GM18861 (cell line): ENCODE data around the gene CIROP.

Source experiments
- ATAC-seq: cut with Tn5 transposase; IDR thresholded peaks from one replicate; pipeline ENCODE4 v1.9.1; 2021; ENCODE audit not compliant: unreplicated experiment

The CIROP gene

GRCh38 chr14:23130871-23131270 lies 26.1 kb upstream of the CIROP start:
- ATAC-seq, result no peak

DNA sequence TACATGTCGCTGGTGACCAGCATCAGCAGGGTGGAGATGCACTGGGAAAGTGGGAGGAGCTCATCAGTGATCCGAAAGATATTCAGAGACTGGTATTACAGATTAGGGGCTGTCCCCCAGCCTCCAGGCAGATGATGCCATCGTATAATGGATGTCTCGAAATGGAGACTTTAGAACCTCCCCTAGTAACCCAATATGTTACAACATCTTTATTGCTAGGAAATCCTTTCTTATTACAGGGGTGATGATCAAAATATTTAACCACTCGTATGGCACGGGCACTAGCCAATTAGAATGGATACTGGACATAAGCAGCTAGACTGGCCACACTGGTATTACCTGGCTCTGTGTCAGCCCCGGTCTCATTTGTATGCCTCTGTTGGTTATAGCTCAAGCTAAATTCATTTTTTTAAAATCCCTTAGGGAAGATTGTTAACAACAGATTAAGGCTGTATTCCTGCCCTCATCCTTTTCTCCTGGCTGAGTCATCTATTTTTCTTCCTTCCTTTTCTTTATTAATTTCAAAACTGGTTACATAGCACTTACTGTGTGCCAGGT lies 25.0 kb upstream of the CIROP start:
- ATAC-seq, result no peak

GRCh38 chr14:23128969-23129758 lies 24.4 kb upstream of the CIROP start:
- ATAC-seq, result no peak

DNA sequence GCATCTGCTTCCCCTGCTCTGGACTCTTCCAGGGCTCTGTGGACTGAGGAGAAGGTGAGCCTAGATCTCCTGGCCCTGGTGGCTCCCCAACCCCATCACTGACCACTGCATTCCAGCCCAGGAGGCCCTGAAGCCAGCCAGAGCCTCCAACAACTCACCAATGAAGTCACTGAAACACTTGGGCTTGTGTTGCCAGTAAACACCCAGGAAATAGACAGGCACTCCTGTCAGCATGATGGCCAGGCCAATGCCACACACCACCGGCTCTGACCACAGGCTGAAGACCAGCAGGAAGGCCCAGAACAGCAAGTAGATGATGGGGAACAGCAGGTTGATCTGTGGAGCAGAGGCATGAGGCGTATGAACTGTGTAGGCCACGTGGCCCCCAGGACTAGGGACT lies 23.1 kb upstream of the CIROP start:
- ATAC-seq, result no peak

DNA sequence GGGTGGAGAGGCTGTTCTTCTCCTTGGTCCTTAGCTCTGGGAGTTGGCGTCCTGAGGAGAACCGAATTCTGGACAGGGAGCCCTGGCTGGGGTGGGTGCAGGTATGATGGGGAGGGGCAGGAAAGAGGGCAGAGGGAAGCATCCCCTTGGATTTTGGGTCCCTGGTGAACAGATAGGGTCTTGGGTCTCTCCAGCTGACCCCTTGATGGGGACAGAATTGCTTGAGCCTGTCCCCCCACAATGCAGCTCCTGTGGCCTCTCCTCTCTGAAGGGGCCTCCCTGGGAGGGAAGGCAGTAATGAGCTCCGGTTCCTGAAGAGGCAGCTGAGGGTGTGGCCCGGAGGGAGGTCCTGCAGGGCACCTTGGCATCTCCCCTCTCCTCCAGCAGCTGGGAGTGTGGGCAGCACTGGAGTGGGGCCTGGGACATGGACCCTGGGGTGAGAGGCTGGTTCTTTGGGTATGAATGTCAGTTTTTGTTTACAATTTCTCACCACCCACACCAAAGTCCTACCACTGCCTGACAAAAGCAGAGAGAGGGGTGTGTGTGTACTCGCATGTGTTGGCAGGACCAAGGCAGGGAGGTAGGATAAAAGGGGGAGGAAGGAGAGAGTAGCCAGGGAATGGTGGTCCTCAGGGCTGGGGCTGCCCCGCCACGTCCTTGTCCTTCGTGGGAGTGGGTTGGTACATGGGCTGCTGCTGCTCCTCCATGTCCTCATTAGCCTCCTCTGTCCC lies 21.9 kb upstream of the CIROP start:
- no peak for ATAC-seq

DNA sequence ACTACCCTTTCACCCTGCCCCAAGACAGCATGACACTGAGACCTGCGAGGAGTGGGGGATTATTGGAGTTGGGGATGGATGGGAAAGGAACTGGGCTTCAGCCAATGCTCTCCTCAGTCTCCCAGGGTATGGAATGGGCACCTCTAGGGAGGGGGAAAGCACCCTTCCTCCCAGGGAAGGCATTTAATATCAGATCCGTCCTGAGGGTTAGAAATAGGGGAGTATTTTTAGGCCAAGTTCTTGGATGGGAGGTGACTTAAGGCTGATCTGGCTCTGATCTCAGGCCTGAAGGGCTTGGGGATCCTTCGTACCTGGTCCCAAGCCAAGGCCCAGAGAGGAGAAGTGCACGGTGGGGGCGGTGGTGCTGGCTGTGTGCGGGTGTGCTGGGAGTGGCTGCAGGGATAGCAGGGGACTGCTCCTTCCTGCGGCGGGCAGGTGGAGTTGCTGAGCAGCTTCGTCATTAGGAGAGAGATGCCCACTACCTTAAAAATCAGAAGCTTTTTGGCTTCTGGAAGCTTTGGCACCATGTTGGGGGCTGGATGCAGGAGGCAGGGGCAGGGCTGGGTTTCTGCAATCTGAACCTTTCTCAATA lies 21.2 kb upstream of the CIROP start:
- no peak for ATAC-seq

DNA sequence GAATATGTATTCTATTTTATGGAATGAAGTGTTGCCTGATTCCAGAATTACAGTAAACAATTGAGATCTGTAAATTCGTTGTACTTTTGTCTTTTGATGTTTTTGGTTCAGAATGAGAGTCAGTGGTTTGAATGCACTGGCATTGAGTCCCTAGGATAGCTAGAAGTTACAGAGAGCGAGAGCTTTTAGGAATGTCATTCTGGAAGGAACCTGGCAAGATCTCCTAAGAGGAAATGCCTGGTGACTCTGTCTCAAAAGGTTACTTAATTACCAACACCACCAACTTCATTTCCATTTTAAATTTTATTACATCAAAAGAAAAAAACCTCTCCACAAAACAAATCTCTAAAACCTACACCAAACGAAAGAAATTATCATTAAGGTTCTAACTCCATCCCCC lies 20.2 kb upstream of the CIROP start:
- ATAC-seq, result no peak

- no peak for ATAC-seq
These were observed 19.7 kb upstream of the CIROP start for GRCh38 chr14:23124337-23124954.

DNA sequence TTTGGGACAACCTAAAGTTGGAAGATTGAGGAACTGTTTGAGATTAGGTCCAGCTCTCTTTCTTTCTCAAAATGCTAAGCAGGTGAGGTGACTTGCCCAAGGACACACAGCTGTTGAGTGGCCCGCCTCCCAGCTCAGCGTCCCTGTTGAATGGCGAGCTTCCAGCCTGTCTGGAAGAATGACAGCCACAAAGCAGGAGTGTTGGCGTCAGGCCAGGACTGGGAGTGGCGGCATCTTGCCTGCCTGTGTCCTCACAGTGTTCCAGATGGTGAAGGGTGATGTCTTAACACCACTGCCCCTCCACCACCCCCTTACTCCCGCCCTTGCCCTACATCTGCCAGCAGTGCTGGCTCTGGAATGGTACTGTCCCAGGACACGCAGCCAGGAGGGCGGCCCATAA lies 18.6 kb upstream of the CIROP start:
- ATAC-seq, result no peak

- no peak for ATAC-seq
These were observed 17.3 kb upstream of the CIROP start for GRCh38 chr14:23122086-23122485.

DNA sequence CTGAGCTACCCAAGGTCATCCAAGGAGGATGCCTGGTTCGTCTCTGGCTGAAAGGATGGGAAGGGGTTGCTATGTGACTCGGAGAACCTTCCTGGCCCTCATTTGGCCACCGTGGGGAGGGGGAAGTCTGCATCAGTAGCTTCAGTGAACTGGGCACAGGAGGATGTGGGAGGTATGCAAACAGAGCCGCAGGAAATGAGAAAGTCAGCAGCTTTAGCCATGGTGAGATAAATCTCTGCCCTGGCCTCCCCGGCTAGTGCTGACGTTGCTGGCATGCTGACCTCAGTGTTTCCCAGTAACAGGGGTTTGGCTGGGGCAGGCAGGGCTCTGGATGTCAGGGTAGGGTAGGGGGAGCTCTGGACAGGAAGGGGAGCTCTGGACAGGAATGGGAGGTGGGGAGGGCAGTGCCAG lies 16.6 kb upstream of the CIROP start:
- ATAC-seq, result no peak

- ATAC-seq, result peak; percentile 65
These were observed 15.9 kb upstream of the CIROP start for GRCh38 chr14:23120541-23121251.

DNA sequence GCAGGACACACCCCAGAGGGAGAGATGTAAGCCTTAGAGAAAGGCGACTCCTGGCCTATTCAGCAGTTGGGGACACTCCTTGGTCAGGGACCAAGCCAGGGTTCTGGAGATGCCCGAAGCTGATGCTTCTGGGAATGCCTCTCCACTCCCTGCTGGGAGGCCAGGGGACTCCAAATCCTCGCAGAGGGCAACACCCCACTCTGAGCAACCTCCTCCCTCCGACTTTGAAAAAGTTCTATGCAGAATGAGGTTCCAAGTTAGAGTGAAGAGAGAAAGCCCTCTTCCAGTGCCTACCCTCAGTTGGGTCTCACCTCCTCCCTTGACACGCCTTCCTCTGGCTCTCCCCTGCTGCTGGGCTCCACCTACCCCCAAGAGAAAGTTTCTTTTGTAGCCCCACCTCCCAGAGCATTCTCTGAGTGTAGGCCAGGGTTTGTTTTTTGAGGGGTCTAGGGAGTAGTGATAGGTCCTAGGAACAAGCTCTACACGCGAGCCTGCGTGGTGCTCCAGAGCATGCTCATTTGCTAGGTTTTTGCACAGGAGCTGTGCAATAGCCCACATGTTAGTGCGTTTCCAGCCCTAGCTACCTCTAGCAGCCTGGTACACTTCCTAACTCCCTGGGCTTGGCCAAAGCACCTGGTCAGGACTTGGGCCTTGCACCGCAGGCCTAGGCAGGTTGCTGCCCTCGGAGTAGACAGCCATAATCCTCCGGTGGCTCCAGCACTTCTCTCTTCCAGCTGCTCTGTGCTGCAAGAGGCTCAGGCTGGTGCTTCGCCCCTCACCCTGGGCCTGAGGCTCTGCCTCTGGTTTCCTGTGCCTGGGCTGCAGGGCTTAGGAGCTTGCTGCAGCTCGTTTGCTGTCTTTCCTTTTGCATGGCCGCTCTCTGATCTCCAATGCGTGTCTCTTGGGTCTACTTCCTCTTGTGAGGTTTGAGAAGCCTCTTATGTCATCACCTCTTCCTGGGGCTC lies 14.9 kb upstream of the CIROP start:
- ATAC-seq, result no peak

- ATAC-seq, result no peak
These were observed 13.9 kb upstream of the CIROP start, which contains the start of gene CEBPE for GRCh38 chr14:23118506-23119362. CEBPE (minus strand) TSS chr14:23119255; CDS start chr14:23119091, 164 bp downstream.

- no peak for ATAC-seq
These were observed 12.7 kb upstream of the CIROP start for GRCh38 chr14:23117371-23118020.

DNA sequence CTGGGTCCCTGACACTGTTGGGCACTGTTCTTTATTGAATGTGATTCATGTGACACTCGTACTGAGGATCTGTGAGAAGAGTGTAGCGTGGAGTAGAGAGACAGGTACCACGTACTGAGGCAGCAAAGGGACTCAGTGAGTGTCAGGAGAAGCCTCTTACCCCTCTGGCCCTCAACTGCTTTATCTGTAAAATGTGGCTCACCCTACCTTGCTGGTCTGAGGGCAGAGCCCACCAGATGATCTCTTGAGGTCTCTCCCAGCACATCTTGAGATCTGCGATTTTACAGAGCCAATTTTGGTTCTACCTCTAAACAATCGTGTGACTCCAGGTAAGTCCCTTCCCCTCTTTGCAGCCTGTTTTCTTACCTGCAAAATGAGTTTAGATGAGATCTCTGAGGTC lies 11.1 kb upstream of the CIROP start:
- no peak for ATAC-seq

GRCh38 chr14:23115039-23115731 lies 10.4 kb upstream of the CIROP start:
- no peak for ATAC-seq

DNA sequence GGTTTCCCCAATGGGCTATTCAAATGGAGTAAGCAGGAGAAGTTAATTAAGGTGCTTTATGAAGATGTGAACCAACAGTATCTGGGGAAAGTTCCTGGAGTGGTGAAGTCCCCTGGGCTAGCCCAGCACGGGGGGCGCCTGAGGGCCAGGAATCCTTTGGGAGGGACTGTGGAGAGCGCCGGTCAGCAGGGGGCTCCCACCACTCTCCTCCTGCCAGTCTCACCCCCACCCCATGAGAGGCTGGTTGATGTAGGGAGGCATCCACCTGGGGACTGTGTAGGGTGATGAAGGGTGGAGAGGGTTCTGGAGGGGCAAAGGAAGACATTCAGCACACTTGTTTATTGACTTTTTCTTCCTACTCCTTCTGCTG lies 9.9 kb upstream of the CIROP start:
- ATAC-seq, result no peak
